Breast epithelium (tissue), 4 donors: Measurements from ENCODE around the gene CBLB. TPM values are rescaled to one million over a fixed set of nuclear protein-coding genes. Genes with fewer than 3 reads are reported as not detected.

ENCODE experiments used
- DNase-seq, 2 donors: peaks; one replicate each; pipeline ENCODE4 v3.0.0-alpha.2; 2019; ENCODE audit warnings: low spot score in 2 of 2
- H3K27ac ChIP-seq, 2 donors: fragments of 200-600 bp; sonication (generic) in 1 of 2; one replicate each; pipeline ENCODE4 v1.5.1; 2016 to 2019; ENCODE audit warnings: mild to moderate bottlenecking in 1 of 2
- H3K27me3 ChIP-seq, 2 donors: fragments of 200-600 bp; sonication (generic) in 1 of 2; one replicate each; pipeline versions ENCODE4 v1.5.1 to v1.6.0; 2017 to 2019; ENCODE audit warnings: control low read depth in 1 of 2, mild to moderate bottlenecking in 1 of 2
- H3K36me3 ChIP-seq: fragments of 200-600 bp; one replicate; pipeline ENCODE4 v1.5.1; 2019
- H3K4me1 ChIP-seq, 2 donors: fragments of 200-600 bp; sonication (generic); one replicate each; pipeline ENCODE4 v1.5.1; 2016 to 2019; ENCODE audit warnings: control low read depth in 1 of 2
- H3K4me3 ChIP-seq, 3 donors: fragments of 200-600 bp; sonication (generic); 1 replicate in 2 of 3; 2 replicates in 1 of 3; pipeline ENCODE4 v1.5.1; 2016 to 2019; ENCODE audit warnings: mild to moderate bottlenecking in 3 of 3, moderate library complexity in 2 of 3
- H3K9me3 ChIP-seq, 2 donors: fragments of 200-600 bp; sonication (generic) in 1 of 2; one replicate each; pipeline ENCODE4 v1.5.1; 2016 to 2019; ENCODE audit warnings: control low read depth in 1 of 2
- CTCF ChIP-seq, 3 donors: fragments of 450-650 bp; IDR thresholded peaks; one replicate each; pipeline ENCODE4 v1.5.1; 2016 to 2017; ENCODE audit warnings: antibody characterized with exemption in 3 of 3, mild to moderate bottlenecking in 3 of 3, moderate library complexity in 3 of 3
- POLR2A ChIP-seq: fragments of 450-650 bp; IDR thresholded peaks from one replicate; pipeline ENCODE4 v1.6.1; 2016; ENCODE audit warnings: antibody characterized with exemption, mild to moderate bottlenecking, moderate library complexity
- POLR2AphosphoS5 ChIP-seq, 3 donors: sonication (generic); formaldehyde crosslinking; IDR thresholded peaks; one replicate each; pipeline ENCODE4 v1.6.1; 2017; ENCODE audit warnings: antibody characterized with exemption in 3 of 3
- intact Hi-C: fragments of 100-400 bp; cut with DNase I; formaldehyde crosslinking; loops from one replicate; pipeline ENCODE4 v1.15.1; 2023; ENCODE audit warnings: low total_unique reads
- total RNA-seq, 3 donors: library from RNA; depleted of rRNA; stranded (reverse); fragments of >200 nt; gene quantifications; one replicate each; pipeline ENCODE4 v1.1.0, GENCODE V29; 2016

The CBLB gene
- total RNA-seq, 3 donors from 2014 or later, result 57.7 to 107 (median 70.8) TPM

GRCh38 chr3:105863608-105864007, 5.2 kb downstream of the CBLB start:
- intact Hi-C loops, result no loop called here
- H3K9me3 ChIP-seq, result no peaks in the 10 kb centered on the region
- H3K4me1 ChIP-seq, result peaks cover 0 to 9% of the 10 kb centered on the region in 2 donors
- no peaks in the 10 kb centered on the region for H3K36me3 ChIP-seq
- peak overlapping the region in 2 of 3 donors; percentile 81 to 98 for H3K4me3 ChIP-seq
- H3K27ac ChIP-seq, result no peak overlapping the region
- no peak for DNase-seq
- H3K27me3 ChIP-seq, result no peaks in the 10 kb centered on the region
- TF ChIP-seq POLR2A (no peak), POLR2AphosphoS5 (IDR thresholded peaks at IDR 0.05) (no peak), CTCF (IDR thresholded peaks at IDR 0.05) (no peak)

- intact Hi-C loops, result no loop called here
- TF ChIP-seq POLR2AphosphoS5 (IDR thresholded peaks at IDR 0.05) (no peak), POLR2A (no peak), CTCF (IDR thresholded peaks at IDR 0.05) (no peak)
- Histone ChIP-seq H3K27me3 (no peaks in the 10 kb centered on the region), H3K9me3 (no peaks in the 10 kb centered on the region), H3K36me3 (no peaks in the 10 kb centered on the region), H3K27ac (no peak overlapping the region), H3K4me3 (peak overlapping the region in 1 of 3 donors; percentile 81), H3K4me1 (peaks cover 0 to 9% of the 10 kb centered on the region in 2 donors)
- no peak for DNase-seq
Measured at GRCh38 chr3:105862217-105862616, 6.6 kb downstream of the CBLB start.

GRCh38 chr3:105860641-105861040, 8.2 kb downstream of the CBLB start:
- Histone ChIP-seq H3K4me3 (no peak overlapping the region), H3K36me3 (no peaks in the 10 kb centered on the region), H3K27me3 (no peaks in the 10 kb centered on the region), H3K4me1 (peaks cover 0 to under 1% of the 10 kb centered on the region in 2 donors), H3K27ac (no peak overlapping the region), H3K9me3 (no peaks in the 10 kb centered on the region)
- intact Hi-C loops, result no loop called here
- no peak for DNase-seq
- TF ChIP-seq POLR2AphosphoS5 (IDR thresholded peaks at IDR 0.05) (no peak), POLR2A (no peak), CTCF (IDR thresholded peaks at IDR 0.05) (no peak)

GRCh38 chr3:105858017-105858416, 10.8 kb downstream of the CBLB start:
- H3K4me3 ChIP-seq, result peak overlapping the region in 1 of 3 donors; percentile 3
- H3K9me3 ChIP-seq, result no peaks in the 10 kb centered on the region
- no peaks in the 10 kb centered on the region for H3K4me1 ChIP-seq
- H3K27ac ChIP-seq, result no peak overlapping the region
- intact Hi-C loops, result no loop called here
- DNase-seq, result no peak
- TF ChIP-seq POLR2A (no peak), CTCF (IDR thresholded peaks at IDR 0.05) (no peak), POLR2AphosphoS5 (IDR thresholded peaks at IDR 0.05) (no peak)
- no peaks in the 10 kb centered on the region for H3K36me3 ChIP-seq
- H3K27me3 ChIP-seq, result no peaks in the 10 kb centered on the region

- no peak for TF ChIP-seq CTCF (IDR thresholded peaks at IDR 0.05)
- no peak for TF ChIP-seq POLR2AphosphoS5 (IDR thresholded peaks at IDR 0.05)
- no peak for TF ChIP-seq POLR2A
- Histone ChIP-seq H3K36me3 (no peaks in the 10 kb centered on the region), H3K4me1 (no peaks in the 10 kb centered on the region), H3K9me3 (no peaks in the 10 kb centered on the region), H3K27ac (no peak overlapping the region), H3K27me3 (no peaks in the 10 kb centered on the region), H3K4me3 (peak overlapping the region in 1 of 3 donors; percentile 3)
- no peak for DNase-seq
- intact Hi-C loops, result no loop called here
Measured at GRCh38 chr3:105857601-105858000, 11.2 kb downstream of the CBLB start.
